ENCODE measurements around the gene MASP1.

The MASP1 gene

GRCh38 chr3:187295316-187296034 lies 3.9 kb upstream of the MASP1 start:
- DNase-seq (ENCODE audit: insufficient read length, low spot score) = no peak
- no peak for FAIRE-seq

DNA sequence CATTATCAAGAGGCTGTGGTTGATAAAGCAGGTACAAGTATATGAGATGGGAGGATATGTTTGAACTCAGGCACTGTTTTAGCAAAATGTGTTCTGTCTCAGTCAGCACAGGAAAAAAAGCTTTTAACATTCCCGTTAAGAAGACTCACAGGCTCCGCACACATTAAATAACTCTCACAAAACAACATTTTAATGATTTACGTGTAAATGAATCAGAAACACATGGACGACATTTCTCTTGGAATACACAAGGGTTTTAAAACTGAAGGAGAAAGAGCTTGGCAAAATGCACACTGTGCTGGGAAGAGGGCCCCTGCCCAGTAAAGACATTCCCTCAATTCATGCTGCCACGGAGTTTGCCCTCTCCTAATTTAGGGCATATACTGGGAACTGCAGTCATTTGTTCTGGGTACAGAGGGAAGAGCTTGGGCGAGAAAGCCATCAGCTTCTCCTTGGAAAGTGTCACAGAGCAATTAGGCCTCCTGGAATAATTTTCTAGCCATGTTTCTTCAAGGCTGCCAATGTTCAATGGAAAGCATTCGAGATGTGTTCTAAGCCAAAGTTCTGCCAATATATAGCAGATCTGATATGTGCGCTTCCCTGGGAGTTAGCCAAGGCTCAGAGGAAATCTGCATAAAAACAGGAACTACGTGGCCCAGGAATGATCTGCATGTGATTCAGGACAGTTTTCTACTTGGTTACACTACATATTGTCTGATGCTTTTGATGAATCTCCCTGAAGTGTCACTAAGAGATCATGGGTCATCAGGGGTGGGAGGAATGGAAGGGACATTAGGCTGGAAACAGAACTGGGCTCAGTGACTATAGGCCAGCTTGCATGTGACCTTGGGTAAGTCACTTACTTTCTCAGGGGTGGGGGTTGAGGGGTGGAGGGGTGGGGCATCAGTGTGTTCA lies 2.2 kb upstream of the MASP1 start:
- FAIRE-seq (no peak), DNase-seq (ENCODE audit: insufficient read length, low spot score) (no peak)

DNA sequence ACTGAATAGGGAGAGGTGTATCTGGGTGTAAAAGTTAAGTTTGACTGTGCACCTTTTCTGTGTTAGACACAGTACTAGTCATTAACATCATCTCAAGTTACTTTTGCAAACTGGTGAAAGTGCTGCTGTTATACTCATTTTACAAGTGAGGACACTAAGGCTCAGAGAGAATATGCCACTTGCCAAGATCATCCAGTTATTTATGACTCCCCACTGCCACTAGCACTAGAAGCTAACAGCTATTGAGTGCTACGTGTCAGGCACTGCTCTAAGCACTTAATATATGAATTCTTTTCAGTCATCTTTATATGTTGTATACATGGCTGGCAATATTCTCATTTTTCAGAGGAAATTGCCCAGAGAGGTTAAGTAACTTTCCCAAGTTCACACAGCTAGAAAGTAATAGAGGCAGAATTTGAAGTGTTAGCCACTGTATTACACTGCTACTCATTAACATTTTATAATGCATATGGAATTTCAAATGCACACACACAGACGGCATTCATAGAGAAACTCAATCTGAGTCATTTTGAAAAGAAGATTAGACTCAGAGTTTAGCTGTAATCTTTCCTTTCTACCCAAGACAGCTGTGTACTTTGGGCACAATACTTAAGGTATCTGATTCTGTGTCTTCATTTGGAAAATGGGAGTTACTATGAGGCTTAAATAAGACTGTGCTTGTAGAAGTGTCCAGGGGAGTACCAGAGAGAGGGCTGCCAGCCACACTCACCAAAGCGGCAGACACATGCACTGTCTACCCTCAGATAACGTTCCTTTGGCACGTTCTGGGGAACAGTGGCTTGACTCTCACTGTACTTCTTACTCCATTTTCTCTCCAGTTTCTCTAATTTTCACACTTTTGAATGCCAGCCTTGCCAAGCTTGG lies 1.3 kb upstream of the MASP1 start:
- FAIRE-seq (no peak), DNase-seq (ENCODE audit: insufficient read length, low spot score) (no peak)

DNA sequence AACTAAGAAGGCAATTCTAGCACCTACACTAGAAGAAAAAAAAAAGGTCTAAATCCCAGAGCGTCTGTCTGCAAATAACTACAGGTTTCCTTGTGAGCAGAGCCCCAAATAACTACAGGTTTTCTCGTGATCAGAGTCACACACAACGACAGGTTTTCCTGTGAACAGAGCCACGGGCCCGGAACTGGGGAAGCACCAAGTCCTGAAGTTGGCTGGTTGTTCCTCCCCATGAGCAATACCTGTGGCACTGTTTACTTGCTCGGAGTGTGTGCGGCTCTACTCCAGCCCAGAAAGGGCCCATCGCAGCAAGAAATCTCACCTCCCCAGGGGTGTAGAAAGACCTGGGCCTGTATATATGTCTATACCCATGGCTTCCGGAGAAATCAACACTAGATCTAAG lies 644 bp upstream of the MASP1 start:
- FAIRE-seq (no peak), DNase-seq (ENCODE audit: insufficient read length, low spot score) (no peak)

GRCh38 chr3:187291001-187291511 lies 481 bp downstream of the MASP1 start:
- no peak for FAIRE-seq
- no peak for DNase-seq (ENCODE audit: insufficient read length, low spot score)

DNA sequence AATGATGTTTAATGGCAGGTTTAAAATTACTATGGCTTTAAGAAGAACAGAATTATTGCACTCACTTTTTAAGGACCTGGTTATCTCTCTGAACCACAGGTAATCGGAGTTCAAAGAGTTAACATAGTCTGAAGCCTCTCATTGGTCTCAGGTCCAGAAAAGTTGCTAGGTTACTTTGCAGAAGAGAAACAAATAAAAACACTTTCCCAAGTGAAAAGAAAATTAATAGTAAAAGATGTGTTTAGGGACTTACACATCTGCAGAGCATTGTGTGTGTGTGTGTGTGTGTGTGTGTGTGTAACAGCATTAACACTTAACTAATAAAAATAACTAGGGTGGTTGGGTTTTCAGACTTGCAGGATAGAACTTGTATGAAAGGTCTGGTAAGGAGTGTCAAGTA lies 1.0 kb downstream of the MASP1 start:
- DNase-seq (ENCODE audit: insufficient read length, low spot score) = no peak

GRCh38 chr3:187288855-187289605 lies 2.5 kb downstream of the MASP1 start:
- no peak for DNase-seq (ENCODE audit: insufficient read length, low spot score)
- FAIRE-seq = no peak

More for the DNA sequence above, 1.0 kb downstream of the MASP1 start:
- no peak for FAIRE-seq

DNA sequence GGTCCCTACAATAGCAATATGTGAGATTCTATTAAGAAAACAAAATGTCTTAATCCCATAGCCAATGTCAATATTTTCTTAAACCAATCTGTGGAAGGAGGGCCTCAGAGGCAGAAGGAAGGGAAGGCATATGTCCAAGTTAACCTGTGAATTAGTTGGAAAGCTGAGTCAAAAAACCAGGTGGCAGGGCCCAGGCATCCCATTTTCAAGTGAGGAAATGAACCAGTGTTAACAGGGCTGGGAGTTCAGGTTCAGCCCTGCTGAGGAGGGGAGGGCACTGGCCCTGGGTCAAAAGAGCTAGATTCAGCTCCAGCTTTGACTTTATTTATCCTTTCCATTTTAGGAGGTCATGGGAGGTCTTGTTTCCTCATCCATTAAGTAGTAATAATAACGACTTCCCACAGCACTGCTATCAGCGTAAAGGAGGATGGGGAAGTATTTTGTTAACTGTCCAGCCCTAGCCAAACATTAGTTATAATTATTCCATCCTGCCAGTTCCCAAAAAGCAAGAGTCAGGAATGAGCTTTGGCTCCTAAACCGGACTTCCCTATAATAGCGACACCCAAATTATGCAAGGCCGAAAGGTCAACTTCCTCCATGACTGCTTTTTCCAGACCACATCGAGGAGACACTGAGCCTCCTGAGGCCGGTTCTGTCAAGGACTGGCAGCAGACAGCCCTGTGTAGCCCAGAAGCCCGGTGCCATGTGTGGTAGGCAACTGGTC lies 3.2 kb downstream of the MASP1 start:
- FAIRE-seq (no peak), DNase-seq (ENCODE audit: insufficient read length, low spot score) (no peak)

- FAIRE-seq (no peak), DNase-seq (ENCODE audit: insufficient read length, low spot score) (no peak)
Measured at GRCh38 chr3:187287256-187287655, 4.3 kb downstream of the MASP1 start.

- DNase-seq (ENCODE audit: insufficient read length, low spot score) (no peak), FAIRE-seq (no peak)
Measured at GRCh38 chr3:187286467-187287059, 5.0 kb downstream of the MASP1 start.

DNA sequence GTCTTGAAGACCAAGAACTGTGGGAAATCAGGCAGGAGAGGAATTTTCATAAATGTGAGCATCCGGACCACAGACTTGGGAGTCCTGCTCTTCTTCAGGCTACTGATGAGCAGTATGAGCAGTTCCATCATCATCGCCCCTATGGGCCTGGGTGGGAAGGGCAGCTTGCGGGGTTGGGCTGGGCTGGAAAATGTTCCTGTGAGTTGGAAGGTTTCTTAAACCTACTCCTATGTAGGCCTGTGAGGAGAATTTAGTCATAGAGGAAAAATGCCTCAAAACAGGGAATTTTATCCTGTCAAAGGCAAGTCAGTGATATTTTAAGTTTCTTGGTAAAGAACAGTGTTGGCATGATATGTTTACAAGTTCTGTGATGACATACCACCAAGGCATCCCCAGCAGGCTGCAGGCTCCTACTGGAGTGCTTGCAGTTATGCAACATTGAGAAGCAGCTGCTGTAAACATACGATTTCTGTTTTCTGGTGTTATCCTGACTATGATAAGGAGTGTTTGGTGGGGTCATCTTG lies 10.3 kb downstream of the MASP1 start:
- FAIRE-seq (no peak), DNase-seq (ENCODE audit: insufficient read length, low spot score) (no peak)

- no peak for FAIRE-seq
- DNase-seq (ENCODE audit: insufficient read length, low spot score) = no peak
Measured at GRCh38 chr3:187280644-187281043, 10.9 kb downstream of the MASP1 start.

GRCh38 chr3:187277129-187277462 lies 14.4 kb downstream of the MASP1 start:
- FAIRE-seq (no peak), DNase-seq (ENCODE audit: insufficient read length, low spot score) (no peak)

- DNase-seq (ENCODE audit: insufficient read length, low spot score) = no peak
Measured at GRCh38 chr3:187276397-187277128, 15.0 kb downstream of the MASP1 start.

GRCh38 chr3:187274977-187275338 lies 16.6 kb downstream of the MASP1 start:
- no peak for DNase-seq (ENCODE audit: insufficient read length, low spot score)
- no peak for FAIRE-seq

More at GRCh38 chr3:187276397-187277128, 15.0 kb downstream of the MASP1 start:
- no peak for FAIRE-seq

- DNase-seq (ENCODE audit: insufficient read length, low spot score) (no peak), FAIRE-seq (no peak)
Measured at GRCh38 chr3:187274315-187274976, 17.1 kb downstream of the MASP1 start.

DNA sequence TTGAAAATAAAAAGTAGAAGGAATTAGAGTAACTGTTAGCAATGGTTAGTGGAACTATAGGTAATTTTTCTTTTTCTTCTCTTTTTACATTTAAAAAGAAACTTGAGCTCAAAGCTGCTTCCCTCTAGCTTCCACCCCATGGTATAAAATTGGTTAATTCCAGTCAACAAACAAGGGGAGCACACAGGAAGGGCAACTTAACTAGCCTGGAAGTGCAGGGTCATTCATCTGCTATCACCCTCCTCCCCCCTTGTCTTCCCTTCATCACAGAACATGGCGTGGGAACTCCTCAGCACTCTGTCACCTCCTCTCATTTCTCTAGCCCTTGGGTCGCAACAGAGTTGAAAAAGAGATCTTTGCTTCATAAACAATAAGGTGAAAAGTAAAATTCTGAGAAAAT lies 20.0 kb downstream of the MASP1 start:
- DNase-seq (ENCODE audit: insufficient read length, low spot score) = no peak
- FAIRE-seq = no peak

DNA sequence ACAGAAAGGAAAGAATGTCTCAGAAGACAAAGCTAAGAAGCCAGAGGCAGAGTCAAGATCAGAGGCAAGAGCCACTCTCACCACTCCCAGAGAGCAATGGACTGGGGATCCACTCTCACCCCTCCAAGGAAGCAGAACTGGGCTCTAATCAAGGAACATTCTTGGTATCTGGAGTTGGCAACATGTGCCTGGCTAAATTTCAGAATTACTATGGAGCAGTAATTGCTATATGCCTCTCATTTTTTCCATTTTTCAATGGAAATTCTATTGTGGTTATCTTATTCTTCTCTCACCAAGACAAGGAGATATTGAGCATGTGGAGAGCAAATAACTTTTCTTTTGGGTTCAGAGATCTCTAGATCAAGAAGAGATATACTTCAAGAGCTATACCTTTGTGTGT lies 22.1 kb downstream of the MASP1 start:
- DNase-seq (ENCODE audit: insufficient read length, low spot score) = no peak
- FAIRE-seq = no peak

Data from GM19239 (cell line).